ENCODE results near the gene PTAFR.

Gene PTAFR

DNA sequence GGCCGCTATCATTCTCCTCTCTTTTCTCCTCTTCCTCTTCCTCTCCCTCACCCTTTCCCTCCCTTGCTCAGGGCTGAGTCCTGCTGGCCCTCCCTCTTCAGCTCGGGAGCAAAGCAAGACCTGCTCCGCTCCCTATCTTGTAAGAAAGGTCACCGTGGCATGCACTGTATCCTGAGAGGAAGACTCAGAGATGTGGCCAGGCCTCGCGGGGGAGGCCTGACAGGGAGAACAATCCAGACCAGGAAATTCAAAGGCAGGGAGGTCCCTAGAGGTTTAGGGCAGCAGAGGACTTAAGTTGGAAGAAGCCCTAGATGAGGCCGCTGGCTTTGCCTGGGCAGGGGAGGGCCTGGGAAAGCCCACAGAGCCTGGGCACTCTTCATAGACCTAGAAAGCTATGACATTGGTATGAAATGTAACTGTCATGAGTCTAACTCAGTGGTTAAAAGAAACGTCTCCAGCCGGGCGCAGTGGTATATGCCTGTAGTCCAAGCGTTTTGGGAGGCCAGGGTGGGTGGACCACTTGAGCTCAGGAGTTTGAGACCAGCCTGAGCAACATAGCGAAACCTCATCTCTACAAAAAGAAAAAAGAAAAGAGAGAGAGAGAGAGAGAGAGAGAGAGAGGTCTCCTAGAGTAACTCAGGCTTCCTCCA is 14.6 kb upstream of the PTAFR start:
- no peak for DNase-seq (ENCODE audit: low spot score)
- TF ChIP-seq CTCF (IDR thresholded peaks at IDR 0.05; ENCODE audit: extremely low read depth, missing control alignments): no peak

GRCh38 chr1:28190337-28190979 is 14.0 kb upstream of the PTAFR start:
- no peak for DNase-seq (ENCODE audit: low spot score)
- no peak for TF ChIP-seq CTCF (IDR thresholded peaks at IDR 0.05; ENCODE audit: extremely low read depth, missing control alignments)

DNA sequence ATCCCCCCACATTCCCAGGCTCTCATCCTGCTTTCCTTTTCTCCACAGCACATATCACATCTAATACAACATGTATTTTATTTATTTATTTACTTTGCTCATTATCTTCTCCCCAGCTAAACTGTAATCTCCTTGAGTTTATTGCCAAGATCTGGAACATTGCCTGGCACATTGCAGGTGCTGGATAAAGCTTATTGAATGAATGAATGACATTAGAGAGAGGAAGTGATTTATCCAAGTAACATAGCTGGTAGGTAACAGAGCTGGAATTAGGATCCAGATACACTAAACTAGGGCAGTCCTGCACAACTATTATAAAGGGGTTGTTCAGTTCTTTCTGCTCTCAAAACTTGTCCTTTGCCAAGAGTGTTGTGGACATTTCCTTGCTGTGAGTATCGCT is 8.6 kb upstream of the PTAFR start:
- TF ChIP-seq CTCF (IDR thresholded peaks at IDR 0.05; ENCODE audit: extremely low read depth, missing control alignments): no peak
- DNase-seq (ENCODE audit: low spot score): no peak

DNA sequence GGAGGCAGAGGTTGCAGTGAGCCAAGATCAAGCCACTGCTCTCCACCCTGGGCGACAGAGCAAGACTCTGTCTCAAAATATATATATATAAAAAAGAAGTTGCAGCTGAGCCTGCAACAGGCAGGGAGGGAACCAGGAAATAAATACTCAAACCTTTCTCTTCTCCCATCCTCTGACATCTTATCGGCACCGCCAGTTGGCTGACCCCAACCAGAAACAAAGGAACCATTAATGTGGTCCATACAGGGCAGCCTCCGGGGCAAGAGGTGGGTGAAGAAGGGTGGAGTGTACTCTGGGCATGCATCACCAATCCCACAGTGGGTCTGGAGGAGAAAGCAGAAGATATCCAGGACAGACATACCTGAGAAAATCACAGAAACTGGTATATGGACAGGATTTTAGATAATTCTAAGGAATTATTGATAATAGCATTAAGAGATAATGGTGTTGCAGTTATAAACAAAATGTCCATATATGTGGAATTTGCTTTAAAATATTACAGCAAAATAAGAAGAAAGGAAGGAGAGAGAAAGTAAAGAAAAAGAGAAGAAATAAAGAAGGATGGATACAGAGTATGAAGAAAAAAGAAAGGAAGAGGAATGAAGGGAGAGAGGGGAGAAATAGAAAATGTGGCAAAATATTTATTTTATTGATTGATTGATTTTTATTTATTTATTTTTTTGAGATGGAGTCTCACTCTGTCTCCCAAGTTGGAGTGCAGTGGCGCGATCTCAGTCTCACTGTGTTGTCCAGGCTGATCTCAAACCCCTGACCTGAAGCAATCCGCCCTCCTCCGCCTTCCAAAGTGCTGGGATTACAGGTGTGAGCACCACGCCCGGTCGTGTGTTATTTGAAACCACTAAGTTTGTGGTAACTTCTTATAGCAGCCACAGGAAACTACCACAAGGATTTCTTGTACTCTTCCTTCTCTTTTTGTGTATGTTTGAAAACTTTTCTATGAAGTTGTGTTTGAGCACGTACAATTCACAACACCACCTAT is 4.1 kb upstream of the PTAFR start:
- DNase-seq (ENCODE audit: low spot score): no peak
- no peak for TF ChIP-seq CTCF (IDR thresholded peaks at IDR 0.05; ENCODE audit: extremely low read depth, missing control alignments)

GRCh38 chr1:28178690-28179485 is 2.4 kb upstream of the PTAFR start:
- no peak for TF ChIP-seq CTCF (IDR thresholded peaks at IDR 0.05; ENCODE audit: extremely low read depth, missing control alignments)
- no peak for DNase-seq (ENCODE audit: low spot score)

DNA sequence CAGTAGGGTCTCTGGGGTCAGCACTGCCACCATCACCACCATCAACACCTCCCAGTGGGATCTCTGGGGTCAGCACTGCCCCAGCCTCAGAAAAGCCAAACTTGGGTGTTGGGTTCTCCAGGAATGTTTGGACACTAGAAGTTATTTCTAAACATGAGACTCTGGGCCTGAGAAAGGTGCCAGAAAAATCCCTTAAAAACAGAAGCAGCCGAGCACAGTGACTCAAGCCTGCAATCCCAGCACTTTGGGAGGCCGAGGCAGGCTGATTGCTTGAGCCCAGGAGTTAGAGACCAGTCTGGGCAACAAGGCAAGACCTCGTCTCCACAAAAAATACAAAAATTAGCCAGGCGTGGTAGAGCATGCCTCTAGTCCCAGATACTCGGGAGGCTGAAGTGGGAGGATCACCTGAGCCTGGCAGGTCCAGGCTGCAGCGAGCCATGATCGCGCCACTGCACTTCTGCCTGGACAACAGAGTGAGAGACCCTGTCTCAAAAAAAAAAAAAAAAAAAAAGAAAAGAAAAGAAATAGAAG is 470 bp downstream of the PTAFR start:
- no peak for TF ChIP-seq CTCF (IDR thresholded peaks at IDR 0.05; ENCODE audit: extremely low read depth, missing control alignments)
- DNase-seq (ENCODE audit: low spot score): no peak
